Esophagus squamous epithelium (tissue), 5 donors: ENCODE measurements around the gene SRD5A2. TPM values are rescaled to one million over a fixed set of nuclear protein-coding genes. Genes with fewer than 3 reads are reported as not detected.

Experiments
- DNase-seq: peaks from one replicate; lab custom pipeline; 2025; lab: John Stamatoyannopoulos, UW
- H3K27ac ChIP-seq, 4 donors: fragments of 200-600 bp; sonication (generic); one replicate each; pipeline ENCODE4 v1.5.1; 2016 to 2019; ENCODE audit warnings: mild to moderate bottlenecking in 1 of 4
- H3K27me3 ChIP-seq, 4 donors: fragments of 200-600 bp; sonication (generic); 1 replicate in 3 of 4; 2 replicates in 1 of 4; pipeline versions ENCODE4 v1.5.1 to v1.6.0; 2017 to 2021; ENCODE audit warnings: antibody characterized with exemption in 1 of 4
- H3K36me3 ChIP-seq, 3 donors: fragments of 200-600 bp; sonication (generic); one replicate each; pipeline ENCODE4 v1.5.1; 2016 to 2019
- H3K4me1 ChIP-seq, 3 donors: fragments of 200-600 bp; sonication (generic); one replicate each; pipeline ENCODE4 v1.5.1; 2017 to 2019
- H3K4me3 ChIP-seq, 4 donors: fragments of 200-600 bp; sonication (generic); 1 replicate in 3 of 4; 2 replicates in 1 of 4; pipeline ENCODE4 v1.5.1; 2016 to 2019; ENCODE audit warnings: mild to moderate bottlenecking in 2 of 4, moderate library complexity in 1 of 4
- H3K9me3 ChIP-seq, 3 donors: fragments of 200-600 bp; sonication (generic); one replicate each; pipeline ENCODE4 v1.5.1; 2016 to 2019
- POLR2A ChIP-seq, 4 donors: fragments of 450-650 bp; IDR thresholded peaks; one replicate each; pipeline ENCODE4 v1.6.1; 2017; ENCODE audit warnings: antibody characterized with exemption in 4 of 4, mild to moderate bottlenecking in 4 of 4, moderate library complexity in 3 of 4
- WGBS, 2 donors: methylation state at CpG; one replicate each; pipeline ENCODE4 v1.1.5; 2018; 5-methylcytosine and 5-hydroxymethylcytosine counted together
- intact Hi-C: fragments of 100-400 bp; cut with DNase I; formaldehyde crosslinking; loops from one replicate; pipeline ENCODE4 v1.15.0; 2022
- total RNA-seq, 4 donors: library from RNA; depleted of rRNA; stranded (reverse); fragments of >200 nt; gene quantifications; one replicate each; pipeline ENCODE4 v1.1.0, GENCODE V29; 2016
- TF ChIP-seq, protein P1 (sequence below), 6 experiments: fragments of 450-650 bp in 4 of 6; fragments of 200-600 bp in 2 of 6; sonication (generic) in 2 of 6; IDR thresholded peaks; one replicate each; pipeline ENCODE4 v1.5.1; 2016 to 2019; ENCODE audit warnings: antibody characterized with exemption in 6 of 6, mild to moderate bottlenecking in 4 of 6, moderate library complexity in 4 of 6
- donor health status: DM: yes; HTN: yes; CAD: no.

Gene SRD5A2
- total RNA-seq, 4 donors from 2014 or later: 0.19 TPM; not detected in 3

DNA sequence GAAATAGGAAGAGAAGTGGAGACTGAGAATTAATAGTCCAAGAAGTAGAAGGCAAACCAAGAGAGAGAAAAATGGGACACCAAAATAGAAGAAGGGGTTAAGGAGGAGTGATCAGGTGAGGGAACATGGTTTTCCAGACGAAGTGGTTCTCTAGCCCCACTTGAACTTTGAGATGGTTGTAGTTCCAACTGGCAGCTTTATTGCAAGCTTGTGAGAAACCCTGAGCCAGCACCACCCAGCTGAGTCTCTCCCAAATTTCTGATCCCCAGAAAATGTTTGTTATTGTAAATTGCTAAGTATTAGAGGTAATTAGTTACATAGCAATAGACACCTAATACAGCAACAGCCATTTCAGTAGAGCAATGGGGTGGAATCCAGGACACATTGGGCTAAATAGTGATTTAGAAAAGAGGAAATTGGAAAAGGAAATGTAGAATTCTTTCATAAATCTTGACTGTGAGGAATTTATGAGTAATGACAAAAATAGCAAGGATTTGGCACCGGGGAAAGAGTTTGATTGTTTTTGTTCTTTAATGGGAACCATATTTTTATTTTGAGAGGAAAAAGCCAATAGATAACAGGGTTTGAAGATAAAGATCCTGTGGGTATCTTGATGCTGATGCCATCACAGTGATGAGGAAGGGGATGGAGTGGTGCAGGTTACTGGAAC lies 104.1 kb downstream of the SRD5A2 start:
- TF ChIP-seq, protein P1, sequence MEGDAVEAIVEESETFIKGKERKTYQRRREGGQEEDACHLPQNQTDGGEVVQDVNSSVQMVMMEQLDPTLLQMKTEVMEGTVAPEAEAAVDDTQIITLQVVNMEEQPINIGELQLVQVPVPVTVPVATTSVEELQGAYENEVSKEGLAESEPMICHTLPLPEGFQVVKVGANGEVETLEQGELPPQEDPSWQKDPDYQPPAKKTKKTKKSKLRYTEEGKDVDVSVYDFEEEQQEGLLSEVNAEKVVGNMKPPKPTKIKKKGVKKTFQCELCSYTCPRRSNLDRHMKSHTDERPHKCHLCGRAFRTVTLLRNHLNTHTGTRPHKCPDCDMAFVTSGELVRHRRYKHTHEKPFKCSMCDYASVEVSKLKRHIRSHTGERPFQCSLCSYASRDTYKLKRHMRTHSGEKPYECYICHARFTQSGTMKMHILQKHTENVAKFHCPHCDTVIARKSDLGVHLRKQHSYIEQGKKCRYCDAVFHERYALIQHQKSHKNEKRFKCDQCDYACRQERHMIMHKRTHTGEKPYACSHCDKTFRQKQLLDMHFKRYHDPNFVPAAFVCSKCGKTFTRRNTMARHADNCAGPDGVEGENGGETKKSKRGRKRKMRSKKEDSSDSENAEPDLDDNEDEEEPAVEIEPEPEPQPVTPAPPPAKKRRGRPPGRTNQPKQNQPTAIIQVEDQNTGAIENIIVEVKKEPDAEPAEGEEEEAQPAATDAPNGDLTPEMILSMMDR (IDR thresholded peaks at IDR 0.05): no peak
- Histone ChIP-seq H3K27me3 (peaks cover 0 to 8% (median 0%) of the 10 kb centered on the region in 4 donors), H3K4me3 (no peak overlapping the region), H3K27ac (no peak overlapping the region), H3K36me3 (no peaks in the 10 kb centered on the region), H3K9me3 (no peaks in the 10 kb centered on the region), H3K4me1 (peaks cover 0 to 6% (median 0%) of the 10 kb centered on the region in 3 donors)
- 38 to 52% methylated on average over 2 of the region's 2 CpGs for WGBS, 2 donors
- no peak for DNase-seq
- intact Hi-C loops: no loop called here

DNA sequence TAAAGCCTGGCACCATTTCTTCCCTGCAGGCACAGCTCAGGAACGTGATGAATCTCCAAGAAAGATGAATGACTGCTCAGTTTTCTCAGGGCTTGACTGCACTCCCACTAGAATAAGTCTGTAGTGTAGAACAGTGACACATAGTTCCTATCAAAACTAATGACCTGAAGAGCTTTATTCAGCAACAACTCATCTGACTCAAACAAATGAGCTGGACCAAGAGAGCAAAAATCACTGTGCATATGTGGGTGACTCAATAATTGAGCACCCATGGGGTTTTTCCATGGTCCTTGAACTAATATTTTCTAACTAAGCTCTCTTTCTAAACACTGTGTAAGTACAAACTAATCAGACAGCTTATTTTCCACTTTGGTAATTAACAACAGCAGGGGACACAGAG lies 105.0 kb downstream of the SRD5A2 start:
- no peak overlapping the region for H3K4me3 ChIP-seq
- H3K27me3 ChIP-seq: peaks cover 0 to 8% (median 0%) of the 10 kb centered on the region in 4 donors
- no peaks in the 10 kb centered on the region for H3K9me3 ChIP-seq
- TF ChIP-seq, protein P1 (IDR thresholded peaks at IDR 0.05): no peak
- TF ChIP-seq POLR2A (IDR thresholded peaks at IDR 0.05): no peak
- intact Hi-C loops: no loop called here
- WGBS, 2 donors: 0 to 17% methylated on average over 1 of the region's 1 CpG
- no peaks in the 10 kb centered on the region for H3K36me3 ChIP-seq
- peaks cover 0 to 6% (median 0%) of the 10 kb centered on the region in 3 donors for H3K4me1 ChIP-seq
- no peak overlapping the region for H3K27ac ChIP-seq
- DNase-seq: no peak

DNA sequence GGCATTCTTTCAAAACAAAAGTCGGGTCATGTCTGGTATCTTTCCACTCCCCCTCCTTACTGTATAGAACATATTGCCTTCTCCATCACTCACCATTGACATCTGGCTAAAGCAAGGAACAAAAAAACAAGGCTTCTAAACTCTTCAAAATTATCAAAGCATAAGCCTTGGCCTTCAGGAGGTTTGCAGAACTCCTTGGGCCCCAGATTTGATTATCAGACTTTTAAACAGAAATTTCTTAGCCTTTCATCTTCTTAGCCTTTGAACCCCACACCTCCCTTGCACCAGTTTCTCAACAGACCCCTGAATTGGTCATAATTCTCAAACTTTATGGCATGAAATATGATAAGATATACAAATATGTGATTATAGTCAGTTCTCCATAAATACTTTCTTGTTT lies 106.4 kb downstream of the SRD5A2 start:
- DNase-seq: no peak
- intact Hi-C loops: no loop called here
- WGBS, 2 donors: 0 to 54% methylated on average over 1 of the region's 1 CpG

More for the DNA sequence above, 106.4 kb downstream of the SRD5A2 start:
- no peaks in the 10 kb centered on the region for H3K36me3 ChIP-seq
- no peaks in the 10 kb centered on the region for H3K9me3 ChIP-seq
- no peak overlapping the region for H3K4me3 ChIP-seq
- peaks cover 0 to 6% (median 0%) of the 10 kb centered on the region in 3 donors for H3K4me1 ChIP-seq
- H3K27ac ChIP-seq: no peak overlapping the region
- H3K27me3 ChIP-seq: peaks cover 0 to 8% (median 0%) of the 10 kb centered on the region in 4 donors
- no peak for TF ChIP-seq POLR2A (IDR thresholded peaks at IDR 0.05)
- TF ChIP-seq, protein P1 (IDR thresholded peaks at IDR 0.05): no peak

Other genes with a start within 250 kb of the SRD5A2 start
- 10 to 100 TPM in 3 of 4 donors, 1 to 10 TPM in 1; 2.3 to 54.0 (median 39.0) TPM for gene XDH, start 166.2 kb downstream of the SRD5A2 start, total RNA-seq